Spleen (tissue), 7 donors: ENCODE results near the gene CAPZA2.

Source experiments
- CTCF ChIP-seq, 11 experiments: fragments of 200-600 bp in 7 of 11; fragments of 450-650 bp in 4 of 11; sonication (generic) in 4 of 11; IDR thresholded peaks in 8 of 11; conservative IDR thresholded peaks in 3 of 11; 1 replicate in 7 of 11; 2 replicates in 4 of 11; pipeline versions ENCODE4 v1.4.0 to v1.8.0; 2016 to 2021; ENCODE audit warnings: antibody characterized with exemption in 11 of 11, inconsistent platforms in 4 of 11, mild to moderate bottlenecking in 1 of 11
- POLR2A ChIP-seq, 3 donors: fragments of 450-650 bp; IDR thresholded peaks; one replicate each; pipeline ENCODE4 v1.5.1; 2017; ENCODE audit warnings: antibody characterized with exemption in 3 of 3, mild to moderate bottlenecking in 1 of 3
- POLR2AphosphoS5 ChIP-seq, 3 donors: sonication (generic); formaldehyde crosslinking; IDR thresholded peaks; one replicate each; pipeline ENCODE4 v1.5.1; 2017; ENCODE audit warnings: antibody characterized with exemption in 3 of 3
- donor health status: DM: no; HTN: no; CAD: no; lungs with moderate emphysema.
- donor health status: DM: no; HTN: no; CAD: no.
- donor health status: DM: no; HTN: no; CAD: no.

GRCh38 chr7:116967983-116968382 lies 105.6 kb downstream of the CAPZA2 start:
- TF ChIP-seq CTCF (IDR thresholded peaks at IDR 0.05 in 8 of 11, conservative IDR thresholded peaks at IDR 0.05 in 3 of 11), result no peak
- TF ChIP-seq POLR2A (IDR thresholded peaks at IDR 0.05), result no peak
- TF ChIP-seq POLR2AphosphoS5 (IDR thresholded peaks at IDR 0.05), result no peak
